Neural progenitor cell (in vitro differentiated cells): Measurements from ENCODE around the gene NUP93. TPM values are rescaled to one million over a fixed set of nuclear protein-coding genes. Genes with fewer than 3 reads are reported as not detected.

Experiments used
- DNase-seq: peaks from one replicate; pipeline ENCODE4 v3.0.0-alpha.2; 2016; ENCODE audit warnings: low spot score
- H2AFZ ChIP-seq: fragments of 200-600 bp; sonication (generic); replicated peaks from 2 replicates; pipeline ENCODE4 v1.6.1; 2016; ENCODE audit warnings: antibody characterized with exemption
- H3F3A ChIP-seq: fragments of 200-600 bp; sonication (generic); 2 replicates; pipeline ENCODE4 v1.6.1; 2016; ENCODE audit warnings: antibody characterized with exemption, low read depth
- H3K27ac ChIP-seq: fragments of 200-600 bp; sonication (generic); 2 replicates; pipeline ENCODE4 v1.5.1; 2016; ENCODE audit warnings: mild to moderate bottlenecking
- H3K27me3 ChIP-seq: fragments of 200-600 bp; sonication (generic); 2 replicates; pipeline ENCODE4 v1.6.1; 2016; ENCODE audit warnings: mild to moderate bottlenecking, moderate library complexity
- H3K36me3 ChIP-seq: fragments of 200-600 bp; sonication (generic); 2 replicates; pipeline ENCODE4 v1.5.1; 2016
- H3K4me1 ChIP-seq: fragments of 200-600 bp; sonication (generic); 2 replicates; pipeline ENCODE4 v1.6.1; 2016; ENCODE audit warnings: mixed run types
- H3K4me2 ChIP-seq: fragments of 200-600 bp; sonication (generic); 2 replicates; pipeline ENCODE4 v1.6.1; 2016
- H3K4me3 ChIP-seq: fragments of 200-600 bp; sonication (generic); 2 replicates; pipeline ENCODE4 v1.5.1; 2016
- H3K79me2 ChIP-seq: fragments of 200-600 bp; sonication (generic); 2 replicates; pipeline ENCODE4 v1.6.1; 2016; ENCODE audit warnings: low read depth
- H3K9ac ChIP-seq: fragments of 200-600 bp; sonication (generic); 2 replicates; pipeline ENCODE4 v1.6.1; 2016
- H3K9me3 ChIP-seq: fragments of 200-600 bp; sonication (generic); 2 replicates; pipeline ENCODE4 v1.5.1; 2016; ENCODE audit warnings: low read depth
- H4K20me1 ChIP-seq: fragments of 200-600 bp; sonication (generic); 2 replicates; pipeline ENCODE4 v1.6.1; 2016; ENCODE audit warnings: low read depth
- H3K27ac Mint-ChIP-seq: 3 replicates; pipeline ENCODE4 v1.8.0; 2021; ENCODE audit warnings: mixed read lengths
- H3K27me3 Mint-ChIP-seq: 2 replicates; pipeline ENCODE4 v1.8.0; 2022; ENCODE audit warnings: low read depth, mild to moderate bottlenecking, inconsistent platforms, moderate library complexity, mixed read lengths; ENCODE audit not compliant: insufficient read depth
- H3K36me3 Mint-ChIP-seq: 3 replicates; pipeline ENCODE4 v1.8.0; 2021; ENCODE audit warnings: mixed read lengths
- H3K4me1 Mint-ChIP-seq: 3 replicates; pipeline ENCODE4 v1.8.0; 2021; ENCODE audit warnings: mixed read lengths
- H3K4me3 Mint-ChIP-seq: 3 replicates; pipeline ENCODE4 v1.8.0; 2021; ENCODE audit warnings: mild to moderate bottlenecking, moderate library complexity, mixed read lengths
- H3K9me3 Mint-ChIP-seq: 3 replicates; pipeline ENCODE4 v1.8.0; 2020; ENCODE audit warnings: mixed read lengths
- CTCF ChIP-seq: fragments of 200-600 bp; sonication (generic); IDR thresholded peaks from 2 replicates; pipeline ENCODE4 v1.5.1; 2017; ENCODE audit warnings: antibody characterized with exemption, mild to moderate bottlenecking
- EZH2 ChIP-seq: fragments of 200-600 bp; sonication (generic); IDR thresholded peaks from 2 replicates; pipeline ENCODE4 v1.6.1; 2017; ENCODE audit warnings: antibody characterized with exemption, mild to moderate bottlenecking, moderate library complexity
- EZH2phosphoT487 ChIP-seq: fragments of 200-600 bp; sonication (generic); IDR thresholded peaks from 2 replicates; pipeline ENCODE4 v1.6.1; 2017; ENCODE audit warnings: antibody characterized with exemption
- total RNA-seq: library from RNA; depleted of rRNA; stranded (reverse); fragments of >200 nt; gene quantifications from 2 replicates; pipeline ENCODE4 v1.2.3, GENCODE V29; 2015; ENCODE audit warnings: low replicate concordance

The NUP93 gene
- total RNA-seq, 1 donor from 2014 or later, result 116 TPM

GRCh38 chr16:56841233-56841632 is 111.3 kb downstream of the NUP93 start:
- H3K9ac ChIP-seq, result no peak overlapping the region
- TF ChIP-seq EZH2 (no peak), EZH2phosphoT487 (no peak), CTCF (no peak)
- H3K27me3 ChIP-seq, result no peaks in the 10 kb centered on the region
- DNase-seq, result no peak
- Mint-ChIP-seq H3K36me3 (peaks cover 55% of the 10 kb centered on the region), H3K4me1 (peaks cover 6% of the 10 kb centered on the region), H3K9me3 (no peaks in the 10 kb centered on the region), H3K4me3 (no peak overlapping the region), H3K27me3 (no peaks in the 10 kb centered on the region), H3K27ac (peak overlapping the region; percentile 2)
- no peak overlapping the region for H3K4me2 ChIP-seq
- H3K4me3 ChIP-seq, result no peak overlapping the region
- no peaks in the 10 kb centered on the region for H3K4me1 ChIP-seq
- no peaks in the 10 kb centered on the region for H4K20me1 ChIP-seq
- H3K79me2 ChIP-seq, result no peaks in the 10 kb centered on the region
- H3K27ac ChIP-seq, result no peak overlapping the region
- no peak overlapping the region for H2AFZ ChIP-seq
- peaks cover 4% of the 10 kb centered on the region for H3K36me3 ChIP-seq
- no peaks in the 10 kb centered on the region for H3F3A ChIP-seq
- no peaks in the 10 kb centered on the region for H3K9me3 ChIP-seq

GRCh38 chr16:56841659-56842058 is 111.7 kb downstream of the NUP93 start:
- H3F3A ChIP-seq, result peaks cover under 1% of the 10 kb centered on the region
- Mint-ChIP-seq H3K27ac (no peak overlapping the region), H3K4me3 (no peak overlapping the region), H3K4me1 (peaks cover 6% of the 10 kb centered on the region), H3K27me3 (no peaks in the 10 kb centered on the region), H3K9me3 (no peaks in the 10 kb centered on the region), H3K36me3 (peaks cover 54% of the 10 kb centered on the region)
- H3K27me3 ChIP-seq, result no peaks in the 10 kb centered on the region
- H3K36me3 ChIP-seq, result peaks cover 4% of the 10 kb centered on the region
- H3K4me2 ChIP-seq, result no peak overlapping the region
- H2AFZ ChIP-seq, result no peak overlapping the region
- no peak overlapping the region for H3K4me3 ChIP-seq
- no peak overlapping the region for H3K9ac ChIP-seq
- H3K79me2 ChIP-seq, result no peaks in the 10 kb centered on the region
- DNase-seq, result no peak
- no peak overlapping the region for H3K27ac ChIP-seq
- no peaks in the 10 kb centered on the region for H4K20me1 ChIP-seq
- H3K4me1 ChIP-seq, result no peaks in the 10 kb centered on the region
- TF ChIP-seq EZH2phosphoT487, result no peak
- no peak for TF ChIP-seq CTCF
- TF ChIP-seq EZH2, result no peak
- H3K9me3 ChIP-seq, result no peaks in the 10 kb centered on the region

GRCh38 chr16:56842133-56842532 is 112.2 kb downstream of the NUP93 start:
- Histone ChIP-seq H3K27ac (no peak overlapping the region), H3K4me1 (no peaks in the 10 kb centered on the region), H3K27me3 (no peaks in the 10 kb centered on the region), H3K36me3 (peaks cover 4% of the 10 kb centered on the region), H3K9ac (no peak overlapping the region), H3K9me3 (no peaks in the 10 kb centered on the region), H3K4me2 (no peak overlapping the region), H4K20me1 (no peaks in the 10 kb centered on the region), H2AFZ (no peak overlapping the region), H3F3A (peaks cover 5% of the 10 kb centered on the region), H3K4me3 (no peak overlapping the region), H3K79me2 (no peaks in the 10 kb centered on the region)
- Mint-ChIP-seq H3K27ac (no peak overlapping the region), H3K4me1 (peaks cover 6% of the 10 kb centered on the region), H3K27me3 (no peaks in the 10 kb centered on the region), H3K9me3 (no peaks in the 10 kb centered on the region), H3K4me3 (no peak overlapping the region), H3K36me3 (peaks cover 49% of the 10 kb centered on the region)
- DNase-seq, result no peak
- TF ChIP-seq EZH2 (no peak), EZH2phosphoT487 (no peak), CTCF (no peak)
